CD4-positive, alpha-beta T cell treated with Interleukin-17A for 1 hour (primary cell): ENCODE results near the gene PDZD7.
"Not testable (repeated sequence)": the region's sequence is repeated elsewhere in the genome, so short reads cannot be mapped to it uniquely, and the experiment has no call there.

Experiments
- DNase-seq: peaks from one replicate; pipeline ENCODE4 v3.0.0-alpha.2; 2020

The PDZD7 gene

GRCh38 chr10:100980711-100981110 is 50.2 kb downstream of the PDZD7 start:
- DNase-seq = no peak

GRCh38 chr10:100980311-100980710 is 50.6 kb downstream of the PDZD7 start:
- no peak for DNase-seq

GRCh38 chr10:100979791-100980272 is 51.1 kb downstream of the PDZD7 start:
- no peak for DNase-seq

GRCh38 chr10:100978901-100979195 is 52.1 kb downstream of the PDZD7 start:
- no peak for DNase-seq

GRCh38 chr10:100978121-100978900 is 52.6 kb downstream of the PDZD7 start:
- DNase-seq = no peak

GRCh38 chr10:100977436-100977835 is 53.5 kb downstream of the PDZD7 start:
- no peak for DNase-seq

- no peak for DNase-seq
Observed at GRCh38 chr10:100976906-100977305, 54.0 kb downstream of the PDZD7 start.

GRCh38 chr10:100975397-100975796 is 55.5 kb downstream of the PDZD7 start:
- DNase-seq = not testable (repeated sequence)

GRCh38 chr10:100972904-100973535 is 57.9 kb downstream of the PDZD7 start:
- DNase-seq = no peak

- DNase-seq = no peak
Observed at GRCh38 chr10:100972115-100972903, 58.6 kb downstream of the PDZD7 start.

- DNase-seq = no peak
Observed at GRCh38 chr10:100970914-100971811, 59.8 kb downstream of the PDZD7 start.

GRCh38 chr10:100970076-100970913 is 60.6 kb downstream of the PDZD7 start:
- DNase-seq = peak; percentile 58

GRCh38 chr10:100969187-100970075 is 61.5 kb downstream of the PDZD7 start, which contains the start of gene SEMA4G:
Gene SEMA4G (plus strand): TSS chr10:100969504. CDS start chr10:100972913, 3,409 bp downstream.
- peak; percentile 40 for DNase-seq

- no peak for DNase-seq
Observed at GRCh38 chr10:100968863-100969186, 62.1 kb downstream of the PDZD7 start.

GRCh38 chr10:100968062-100968736 is 62.7 kb downstream of the PDZD7 start:
- DNase-seq = no peak

GRCh38 chr10:100967332-100967731 is 63.6 kb downstream of the PDZD7 start:
- DNase-seq = no peak

GRCh38 chr10:100966887-100967286 is 64.0 kb downstream of the PDZD7 start:
- no peak for DNase-seq

GRCh38 chr10:100965820-100966219 is 65.1 kb downstream of the PDZD7 start:
- DNase-seq = no peak

GRCh38 chr10:100963826-100964225 is 67.1 kb downstream of the PDZD7 start:
- DNase-seq = no peak
